ENCODE results near the gene TFEB. TPM values are rescaled to one million over a fixed set of nuclear protein-coding genes. Genes with fewer than 3 reads are reported as not detected.

TFEB gene
- polyA plus RNA-seq, 3 donors, result 7.9 to 8.6 (median 8.4) TPM

- no peak for DNase-seq (ENCODE audit: low read depth in 3 of 3, low spot score in 2 of 3)
Measured at GRCh38 chr6:41642090-41642959, 93.1 kb downstream of the TFEB start.

- no peak for DNase-seq (ENCODE audit: low read depth in 3 of 3, low spot score in 2 of 3)
Measured at GRCh38 chr6:41641352-41641925, 94.0 kb downstream of the TFEB start.

- DNase-seq (ENCODE audit: low read depth in 3 of 3, low spot score in 2 of 3), result no peak
Measured at GRCh38 chr6:41640426-41640825, 95.0 kb downstream of the TFEB start.

- no peak for DNase-seq (ENCODE audit: low read depth in 3 of 3, low spot score in 2 of 3)
Measured at GRCh38 chr6:41639809-41640371, 95.5 kb downstream of the TFEB start.

- no peak for DNase-seq (ENCODE audit: low read depth in 3 of 3, low spot score in 2 of 3)
Measured at GRCh38 chr6:41638935-41639808, 96.2 kb downstream of the TFEB start.

- peak in 1 of 3 donors; percentile 66 for DNase-seq (ENCODE audit: low read depth in 3 of 3, low spot score in 2 of 3)
Measured at GRCh38 chr6:41638002-41638934, 97.1 kb downstream of the TFEB start, which contains the start of gene MDFI. TSS of gene MDFI (plus strand) at chr6:41638468. CDS start at chr6:41638750, 282 bp downstream.

GRCh38 chr6:41637194-41638001 is 98.0 kb downstream of the TFEB start:
- no peak for DNase-seq (ENCODE audit: low read depth in 3 of 3, low spot score in 2 of 3)

- DNase-seq (ENCODE audit: low read depth in 3 of 3, low spot score in 2 of 3), result no peak
Measured at GRCh38 chr6:41636833-41637193, 98.6 kb downstream of the TFEB start.

- no peak for DNase-seq (ENCODE audit: low read depth in 3 of 3, low spot score in 2 of 3)
Measured at GRCh38 chr6:41635365-41635764, 100.0 kb downstream of the TFEB start.

- DNase-seq (ENCODE audit: low read depth in 3 of 3, low spot score in 2 of 3), result no peak
Measured at GRCh38 chr6:41634657-41635056, 100.8 kb downstream of the TFEB start.

Other genes with a start within 250 kb of the TFEB start
- gene FOXP4, start 189.2 kb downstream of the TFEB start, polyA plus RNA-seq (ENCODE audit: insufficient read length in 3 of 3), result 10 to 100 TPM; 20.8 to 27.0 (median 24.1) TPM
- 10 to 100 TPM; 32.0 to 37.5 (median 35.3) TPM for gene MDFI, start 97.1 kb downstream of the TFEB start, polyA plus RNA-seq (ENCODE audit: insufficient read length in 3 of 3)
- gene PGC, start 11.8 kb upstream of the TFEB start, polyA plus RNA-seq (ENCODE audit: insufficient read length in 3 of 3), result not detected
- 1 to 10 TPM; 4.2 to 5.0 (median 4.7) TPM for gene FRS3, start 44.3 kb upstream of the TFEB start, polyA plus RNA-seq (ENCODE audit: insufficient read length in 3 of 3)
- 1 to 10 TPM; 2.4 to 5.4 (median 4.3) TPM for gene PRICKLE4, start 45.2 kb upstream of the TFEB start, polyA plus RNA-seq (ENCODE audit: insufficient read length in 3 of 3)
- 100 to 1,000 TPM; 234 to 257 (median 243) TPM for gene TOMM6, start 52.1 kb upstream of the TFEB start, polyA plus RNA-seq (ENCODE audit: insufficient read length in 3 of 3)
- gene USP49, start 159.8 kb upstream of the TFEB start, polyA plus RNA-seq (ENCODE audit: insufficient read length in 3 of 3), result 10 to 100 TPM; 10.9 to 12.9 (median 11.4) TPM
- gene MED20, start 185.5 kb upstream of the TFEB start, polyA plus RNA-seq (ENCODE audit: insufficient read length in 3 of 3), result 10 to 100 TPM; 42.7 to 45.5 (median 44.2) TPM
- 10 to 100 TPM; 24.5 to 32.2 (median 31.9) TPM for gene BYSL, start 185.9 kb upstream of the TFEB start, polyA plus RNA-seq (ENCODE audit: insufficient read length in 3 of 3)
- gene CCND3, start 206.2 kb upstream of the TFEB start, polyA plus RNA-seq (ENCODE audit: insufficient read length in 3 of 3), result 10 to 100 TPM; 21.2 to 27.1 (median 22.9) TPM